CD4-positive, alpha-beta T cell treated with Interleukin-6 for 4 hours (primary cell): ENCODE results near the gene HIF1A.
A peak's percentile ranks its signal among the peaks of the same experiment; 100 is the strongest.
"Not testable (repeated sequence)": the region's sequence is repeated elsewhere in the genome, so short reads cannot be mapped to it uniquely, and the experiment has no call there.

Source experiments
- DNase-seq: peaks from one replicate; pipeline ENCODE4 v3.0.0-alpha.2; 2020; ENCODE audit warnings: mixed read lengths

The HIF1A gene

DNA sequence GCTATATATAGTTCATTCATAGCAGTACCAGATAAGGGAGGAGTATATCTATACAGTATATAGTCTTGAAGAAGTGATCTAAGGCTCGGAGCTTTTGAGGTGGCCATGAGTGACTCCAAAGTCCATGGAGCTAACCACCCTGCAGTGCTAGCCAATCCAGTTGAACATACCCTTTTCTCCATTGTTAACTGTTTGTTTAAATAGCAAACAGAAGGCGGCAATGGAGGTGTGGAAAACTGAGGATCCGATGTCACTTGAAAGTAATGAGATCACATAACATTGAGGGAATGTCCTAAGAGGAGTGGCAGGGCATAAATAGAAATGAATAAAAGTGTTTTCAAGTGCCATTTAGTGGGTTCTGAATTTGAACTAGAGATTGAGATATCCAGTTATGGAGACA, 54.6 kb downstream of the HIF1A start:
- no peak for DNase-seq

DNA sequence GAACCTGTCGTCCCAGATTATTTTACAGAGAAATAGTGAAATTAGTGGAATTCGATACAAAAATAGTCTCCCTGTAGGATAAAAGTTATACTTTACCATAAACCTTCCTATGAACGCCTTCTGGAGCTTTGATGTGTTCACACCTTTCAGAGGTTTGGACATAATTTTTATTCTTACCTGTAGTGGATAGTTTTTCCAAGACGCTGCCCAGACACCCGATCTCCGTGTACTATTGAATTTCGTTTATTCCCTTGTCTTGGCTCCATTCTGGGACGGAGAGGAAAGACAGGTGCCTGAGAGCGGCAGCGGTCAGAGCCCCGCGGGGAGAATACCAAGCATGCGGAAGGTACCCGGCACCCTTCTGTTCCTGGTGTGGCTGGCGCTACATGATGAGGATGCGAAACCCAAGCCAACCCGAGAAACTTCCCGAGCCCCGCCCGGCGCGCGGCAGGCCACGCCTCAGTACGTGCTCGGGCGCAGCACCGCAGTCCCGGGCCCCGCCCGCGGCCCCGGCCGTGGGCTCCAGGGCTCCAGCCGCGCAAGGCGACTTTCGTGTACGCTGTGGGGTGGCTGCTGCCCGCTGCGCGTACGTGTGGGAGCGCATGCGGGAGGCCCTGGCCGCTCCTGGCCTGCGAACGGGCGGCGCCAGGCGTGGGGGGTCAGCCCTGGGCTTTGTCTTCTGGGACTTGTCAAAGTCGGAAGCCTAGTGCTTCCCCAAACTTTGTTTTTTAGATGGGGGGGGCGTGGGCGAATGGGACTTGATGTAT, 55.6 kb downstream of the HIF1A start:
- DNase-seq, result peak; percentile 84

DNA sequence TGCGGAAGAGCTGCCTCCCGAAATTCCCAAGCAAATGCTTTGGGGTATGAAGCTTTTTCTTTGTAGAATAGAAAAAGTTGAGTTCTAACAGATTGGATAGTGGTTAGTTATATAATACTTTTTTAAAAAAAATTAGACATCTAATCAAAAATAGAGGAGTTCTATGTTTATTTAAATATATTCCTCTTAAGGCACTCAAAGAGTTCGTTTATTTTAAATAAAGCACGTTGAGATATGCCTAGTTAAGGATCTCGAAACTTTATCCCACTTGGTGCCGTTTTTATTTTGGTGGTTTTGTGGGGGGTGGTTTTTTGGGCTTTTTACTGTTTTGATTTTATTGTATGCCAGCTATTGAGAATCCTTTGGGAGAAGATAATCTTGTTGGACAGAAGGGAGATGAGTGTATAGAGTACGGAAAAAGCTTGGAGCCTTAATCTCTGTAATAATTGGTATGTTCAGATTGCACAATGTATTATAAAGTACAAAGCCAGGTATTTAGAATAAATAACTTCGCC, 56.2 kb downstream of the HIF1A start:
- no peak for DNase-seq

DNA sequence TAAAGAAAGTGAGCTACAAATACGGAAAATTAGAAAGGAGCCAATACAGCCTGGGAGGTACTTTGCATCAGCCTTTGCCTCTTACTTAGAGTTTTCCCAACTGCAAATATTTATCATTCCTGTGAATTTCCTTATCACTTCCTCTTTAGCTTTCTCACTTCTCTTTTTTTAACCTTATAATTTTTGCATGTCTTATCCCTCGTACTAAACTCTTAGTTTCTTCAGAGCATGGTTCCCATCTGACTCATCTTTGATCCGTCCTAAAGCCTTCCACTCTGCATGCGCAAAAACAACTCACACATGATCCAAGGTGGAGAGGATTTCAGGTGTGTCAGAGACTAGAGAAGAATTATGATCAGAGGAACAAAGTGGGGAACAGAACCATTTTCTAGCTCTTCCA, 57.3 kb downstream of the HIF1A start:
- DNase-seq, result no peak

DNA sequence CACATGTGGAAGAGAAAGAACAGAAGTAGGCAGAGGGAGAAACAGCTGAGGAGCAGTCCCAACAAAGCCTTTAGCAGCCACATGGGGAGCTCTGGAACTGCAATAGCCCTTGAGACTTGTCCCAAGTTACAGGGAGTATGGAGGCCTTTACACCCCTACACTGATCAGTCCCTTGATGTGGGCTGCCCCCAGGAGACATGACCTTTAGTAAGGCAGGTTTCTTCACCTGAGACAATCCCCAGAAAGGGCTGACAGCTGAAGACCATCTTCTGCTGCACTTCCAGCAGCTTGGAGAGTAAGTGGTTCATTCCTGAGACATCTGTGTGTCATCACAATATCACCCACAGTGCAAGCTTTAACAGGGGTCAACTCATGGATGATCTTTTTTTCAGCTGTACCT, 58.3 kb downstream of the HIF1A start:
- no peak for DNase-seq

DNA sequence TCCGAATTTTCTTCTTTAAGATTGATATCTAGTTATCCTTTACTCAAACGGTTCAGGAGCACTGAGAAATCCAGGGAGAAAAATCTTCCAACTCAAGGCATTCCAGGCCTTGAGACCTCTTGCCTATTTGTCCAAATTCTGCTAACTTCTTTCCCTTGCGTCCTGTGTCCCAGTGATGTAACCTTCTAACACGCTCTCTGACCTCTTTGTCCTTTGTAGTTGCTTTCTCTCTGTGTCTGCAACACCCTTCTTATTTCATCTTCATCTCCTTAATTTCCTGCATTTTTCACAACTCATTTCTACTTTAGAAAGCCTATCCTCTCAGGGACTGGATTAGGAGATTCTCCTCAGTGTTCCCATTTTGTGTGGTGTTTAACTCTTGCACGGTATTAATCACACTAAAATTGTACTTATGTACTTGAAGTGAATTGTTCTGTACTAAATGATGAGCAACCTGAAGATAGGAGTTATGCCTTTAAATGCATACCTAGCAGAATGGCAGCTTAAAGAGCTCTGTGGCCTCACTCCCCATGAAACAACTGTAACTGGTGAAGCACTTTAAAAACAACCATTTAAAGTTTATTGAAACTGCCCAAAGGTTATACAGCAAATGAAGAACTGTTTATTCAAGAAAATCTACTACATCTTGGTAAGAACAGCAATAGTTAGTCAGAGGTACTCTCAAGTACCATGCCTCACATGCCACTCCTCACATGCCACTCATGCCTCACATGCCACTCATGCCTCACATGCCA, 59.5 kb downstream of the HIF1A start:
- DNase-seq, result no peak

DNA sequence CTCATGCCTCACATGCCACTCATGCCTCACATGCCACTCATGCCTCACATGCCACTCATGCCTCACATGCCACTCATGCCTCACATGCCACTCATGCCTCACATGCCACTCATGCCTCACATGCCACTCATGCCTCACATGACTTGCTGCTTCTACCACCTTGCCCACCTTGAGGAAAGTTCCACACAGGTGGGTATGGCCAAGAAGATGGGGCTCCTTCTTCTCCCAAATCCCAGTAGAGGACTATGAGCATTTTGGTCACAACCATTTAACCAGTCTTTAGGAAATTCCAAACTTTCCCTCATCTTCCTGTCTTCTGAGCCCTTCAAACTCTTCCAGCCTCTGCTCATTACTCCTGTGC, 60.0 kb downstream of the HIF1A start:
- DNase-seq, result not testable (repeated sequence)

DNA sequence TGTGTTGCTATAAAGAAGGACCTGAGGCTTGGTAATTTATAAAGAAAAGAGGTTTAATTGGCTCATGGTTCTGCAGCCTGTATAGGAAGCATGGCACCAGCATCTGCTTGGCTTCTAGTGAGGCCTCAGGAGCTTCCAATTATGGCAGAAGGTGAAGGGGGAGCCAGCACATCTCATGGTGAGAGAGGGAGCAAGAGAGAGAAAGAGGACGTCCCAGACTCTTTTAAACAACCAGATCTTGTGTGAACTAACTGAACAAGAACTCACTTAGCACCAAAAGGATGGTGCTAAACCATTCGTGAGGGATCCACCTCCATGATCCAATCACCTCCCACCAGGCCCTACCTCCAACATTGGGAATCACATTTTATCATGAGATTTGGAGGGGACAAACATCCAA, 60.8 kb downstream of the HIF1A start:
- no peak for DNase-seq

DNA sequence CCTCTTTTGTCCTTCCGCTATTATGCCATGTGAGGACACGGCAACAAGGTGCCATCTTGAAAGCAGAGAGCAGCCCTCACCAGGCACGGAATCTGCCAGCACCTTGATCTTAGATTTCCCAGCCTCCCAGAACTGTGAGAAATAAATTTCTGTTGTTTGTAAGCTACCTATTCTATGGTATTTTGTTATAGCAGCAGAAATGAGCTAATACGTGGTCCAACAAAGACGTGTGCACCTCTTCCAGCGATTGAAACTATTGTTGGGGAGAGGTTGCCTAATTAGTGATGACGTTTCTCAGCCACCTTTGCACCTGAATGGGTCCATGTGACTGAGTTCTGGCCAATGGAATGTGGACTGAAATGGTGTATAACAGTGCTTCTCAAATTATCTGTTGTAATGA, 64.6 kb downstream of the HIF1A start:
- no peak for DNase-seq

DNA sequence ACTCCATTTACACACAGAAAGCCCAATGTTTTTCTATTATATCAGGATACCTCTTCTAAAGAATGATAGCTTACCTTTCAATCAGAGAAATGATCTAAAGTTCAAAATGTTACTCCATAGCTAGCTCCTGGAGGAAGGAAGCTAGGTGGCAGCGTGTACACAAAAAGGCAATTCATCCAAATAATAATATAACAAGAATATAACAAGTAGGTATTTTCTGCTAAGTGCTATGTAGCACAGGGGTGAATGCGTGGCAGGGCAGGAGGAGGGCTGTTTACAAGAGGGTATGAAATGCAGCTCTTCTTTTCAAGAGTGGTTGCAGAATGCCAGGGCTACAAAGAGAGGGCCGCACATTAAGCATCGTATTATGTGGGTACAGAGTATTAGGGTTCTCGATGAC, 66.2 kb downstream of the HIF1A start:
- peak; percentile 22 for DNase-seq

DNA sequence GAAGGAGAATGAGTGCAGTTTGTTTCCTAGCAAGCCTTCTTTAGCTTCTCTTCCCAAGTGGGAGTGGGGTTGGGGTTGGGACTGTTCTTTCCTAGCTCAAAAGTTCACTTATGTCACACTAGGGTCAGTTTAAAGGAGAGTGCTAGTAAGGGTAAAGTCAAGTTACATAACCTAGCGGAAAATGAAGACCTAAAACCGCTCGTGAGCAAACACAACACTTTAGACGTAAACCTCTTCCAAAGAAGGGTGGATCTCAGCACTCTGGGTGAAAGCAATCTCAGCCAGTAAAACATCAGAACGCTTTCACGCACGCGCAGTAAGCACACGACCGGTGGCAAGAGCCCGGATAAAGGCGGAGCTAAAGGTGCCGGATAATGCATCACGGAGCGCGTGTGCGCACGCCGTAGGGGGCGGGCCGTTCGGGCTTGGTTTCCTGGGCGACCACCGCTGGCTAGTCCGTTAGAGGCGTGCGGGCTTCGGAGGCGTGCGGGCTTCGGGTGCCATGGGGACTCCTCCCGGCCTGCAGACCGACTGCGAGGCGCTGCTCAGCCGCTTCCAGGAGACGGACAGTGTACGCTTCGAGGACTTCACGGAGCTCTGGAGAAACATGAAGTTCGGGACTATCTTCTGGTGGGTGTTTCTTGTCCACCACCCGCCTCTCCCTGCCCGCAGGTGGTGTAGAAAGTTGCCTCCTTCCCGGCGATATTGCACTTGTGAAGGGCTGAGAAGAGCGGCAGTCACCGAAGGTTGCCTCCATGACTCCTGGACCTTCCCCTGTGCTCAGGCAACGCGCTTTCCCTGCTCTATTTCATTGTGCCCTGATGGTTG, 66.9 kb downstream of the HIF1A start, which contains the start of gene SNAPC1:
SNAPC1 (plus strand) TSS at position 462 of the 828 bp plus-strand sequence; CDS start at position 503, 41 bp downstream.
- peak; percentile 99 for DNase-seq

DNA sequence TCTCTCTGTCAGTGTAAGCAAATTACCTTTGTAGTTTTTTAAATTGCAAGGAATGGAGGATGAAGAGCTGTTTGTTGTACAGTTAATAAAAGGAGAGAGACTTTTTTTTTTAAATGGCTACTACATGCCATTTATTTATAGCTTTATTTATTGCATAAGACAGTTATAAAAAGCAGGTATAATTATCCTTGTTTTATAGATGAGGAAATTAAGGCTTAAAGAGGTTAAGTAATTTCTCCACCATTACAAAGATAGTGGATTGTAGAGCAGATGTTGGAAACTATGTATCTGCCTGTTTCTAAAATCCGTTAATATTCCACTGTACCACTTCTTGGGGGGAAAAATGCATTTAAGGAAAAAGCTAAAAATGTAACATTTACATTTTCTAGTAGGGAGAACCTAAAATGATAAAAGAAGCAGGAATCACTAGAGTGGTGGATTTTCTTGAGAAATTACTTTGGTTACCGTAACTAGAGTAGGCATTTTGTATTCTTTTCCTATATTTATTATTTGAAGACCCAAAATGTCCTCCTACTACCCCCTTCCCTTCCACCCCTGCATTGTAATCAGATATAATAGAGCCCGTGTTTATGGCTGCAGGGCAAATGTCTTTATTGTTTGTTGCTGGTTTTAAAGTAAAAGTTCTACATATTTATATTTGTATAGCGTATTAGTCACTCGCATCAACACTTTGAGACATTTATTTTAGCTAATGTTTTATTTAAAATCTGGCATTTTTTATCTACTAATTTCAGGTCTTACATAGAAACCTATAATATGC, 69.2 kb downstream of the HIF1A start:
- DNase-seq, result no peak

DNA sequence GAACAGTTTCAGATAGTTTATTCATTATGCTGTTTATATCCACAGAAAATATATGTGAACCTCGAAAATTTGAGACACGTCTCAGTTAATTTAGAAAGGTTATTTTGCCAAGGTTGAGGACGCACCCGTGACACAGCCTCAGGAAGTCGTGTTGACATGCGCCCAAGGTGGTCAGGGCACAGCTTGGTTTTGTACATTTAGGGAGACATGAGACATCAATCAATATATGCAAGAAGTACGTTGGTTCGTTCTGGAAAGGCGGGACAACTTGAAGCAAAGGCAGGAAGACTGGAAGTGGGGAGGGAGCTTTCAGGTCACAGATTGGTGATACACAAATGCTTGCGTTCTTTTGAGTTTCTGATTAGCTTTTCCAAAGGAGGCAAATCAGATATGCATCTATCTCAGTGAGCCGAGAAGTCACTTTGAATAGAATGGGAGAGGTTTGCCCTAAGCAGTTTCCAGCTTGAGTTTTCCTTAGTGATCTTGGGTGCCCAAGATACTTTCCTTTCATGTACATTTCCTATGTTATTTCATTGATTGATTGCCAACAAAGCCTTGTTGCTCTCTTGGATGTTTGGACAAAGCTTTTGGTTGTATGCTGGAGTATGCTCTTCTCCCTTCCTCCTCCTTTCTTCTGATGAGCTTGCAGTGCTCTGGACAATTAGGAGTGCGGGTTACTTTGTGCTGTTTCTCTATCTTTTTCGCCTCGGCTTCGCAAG, 70.1 kb downstream of the HIF1A start:
- no peak for DNase-seq

DNA sequence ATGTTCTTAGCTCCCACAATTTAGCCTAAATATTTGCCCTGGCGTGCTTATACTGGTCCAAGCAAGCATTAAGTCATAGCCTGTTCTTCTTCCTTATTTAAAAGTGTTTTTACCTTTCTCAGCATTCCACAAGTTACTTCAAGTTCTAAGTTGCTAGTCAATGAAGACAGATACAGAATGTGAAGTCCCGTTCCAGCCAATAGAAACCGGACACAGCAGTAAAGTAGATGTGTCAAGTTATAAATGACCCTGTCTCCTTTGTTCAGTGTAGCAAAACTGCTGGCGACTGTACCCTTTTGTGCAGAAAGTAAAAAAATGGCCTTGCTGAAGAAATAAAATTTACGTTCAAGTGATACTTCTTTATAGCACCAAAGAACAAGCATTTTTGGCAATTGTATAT, 70.8 kb downstream of the HIF1A start:
- DNase-seq, result no peak

DNA sequence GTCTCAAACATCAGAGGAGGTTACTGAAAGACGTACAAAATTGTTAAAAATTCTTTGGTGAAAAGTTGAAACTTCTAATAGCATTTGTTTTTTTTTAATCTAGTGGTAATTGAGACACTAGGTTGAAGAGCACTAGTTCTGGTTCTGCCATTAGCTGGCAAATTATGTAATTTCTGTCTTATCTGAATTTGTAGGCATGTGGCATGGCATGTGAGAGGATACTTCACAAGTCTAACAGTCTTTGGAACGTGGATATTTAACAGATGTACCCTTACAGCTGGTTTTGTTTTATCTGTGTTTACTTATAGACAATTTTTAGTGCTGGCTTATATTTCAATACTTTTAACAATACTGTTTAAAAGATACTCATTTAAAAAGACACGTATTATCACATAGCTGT, 72.9 kb downstream of the HIF1A start:
- no peak for DNase-seq

DNA sequence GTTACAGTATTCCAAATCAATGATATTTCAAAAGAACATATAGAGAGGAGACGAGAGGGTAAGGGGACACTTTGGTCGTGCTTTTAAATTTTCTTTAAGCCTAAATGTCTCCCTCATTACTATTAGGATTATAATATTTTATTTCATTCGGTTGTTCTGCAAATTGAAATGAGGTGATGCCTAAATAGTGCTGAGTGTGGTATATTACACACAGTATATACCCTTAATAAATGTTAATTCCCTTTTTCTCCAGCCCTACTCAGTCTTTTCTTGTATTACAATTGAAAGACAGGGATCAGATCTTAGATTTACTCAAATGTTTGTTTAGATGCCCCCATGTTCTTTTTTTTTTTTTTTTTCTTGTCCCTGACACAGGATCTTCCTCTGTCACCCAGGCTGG, 74.6 kb downstream of the HIF1A start:
- DNase-seq, result no peak

DNA sequence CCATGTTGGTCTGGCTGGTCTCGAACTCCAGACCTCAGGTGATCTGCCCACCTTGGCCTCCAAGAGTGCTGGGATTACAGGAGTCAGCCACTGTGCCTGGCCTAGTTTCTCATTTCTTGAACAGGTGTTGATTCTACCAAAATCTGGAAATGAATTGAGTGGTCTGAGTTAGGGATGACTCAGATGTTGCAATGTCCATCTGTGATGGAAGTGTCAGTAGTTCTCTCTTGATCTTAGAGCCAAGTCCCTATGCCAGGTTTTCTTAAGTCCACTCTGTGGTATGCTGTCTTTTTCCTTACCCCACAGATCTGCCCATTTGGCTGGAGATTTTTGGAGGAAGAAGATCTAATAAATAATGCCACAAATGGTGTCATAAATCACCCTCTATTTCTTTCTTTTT, 79.5 kb downstream of the HIF1A start:
- DNase-seq, result no peak

DNA sequence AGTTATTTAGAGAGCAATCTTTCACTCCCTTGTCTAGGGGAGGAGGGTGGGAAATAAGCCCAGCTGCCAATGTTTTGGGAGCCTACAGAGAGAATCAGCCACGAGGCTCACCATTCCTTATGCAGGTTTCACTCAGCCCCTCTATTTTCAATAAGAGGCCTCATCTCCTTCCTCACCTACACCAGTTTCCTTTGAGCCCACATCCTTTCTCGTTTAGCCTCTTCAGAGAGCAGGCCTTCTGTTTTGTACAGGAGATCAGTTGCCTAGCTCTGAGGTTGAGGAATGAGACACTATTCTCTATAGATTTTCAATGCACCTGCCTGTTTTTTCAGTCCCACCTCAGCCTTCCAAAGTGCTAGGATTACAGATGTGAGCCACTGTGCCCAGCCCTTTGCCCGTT, 84.8 kb downstream of the HIF1A start:
- DNase-seq, result peak; percentile 25

DNA sequence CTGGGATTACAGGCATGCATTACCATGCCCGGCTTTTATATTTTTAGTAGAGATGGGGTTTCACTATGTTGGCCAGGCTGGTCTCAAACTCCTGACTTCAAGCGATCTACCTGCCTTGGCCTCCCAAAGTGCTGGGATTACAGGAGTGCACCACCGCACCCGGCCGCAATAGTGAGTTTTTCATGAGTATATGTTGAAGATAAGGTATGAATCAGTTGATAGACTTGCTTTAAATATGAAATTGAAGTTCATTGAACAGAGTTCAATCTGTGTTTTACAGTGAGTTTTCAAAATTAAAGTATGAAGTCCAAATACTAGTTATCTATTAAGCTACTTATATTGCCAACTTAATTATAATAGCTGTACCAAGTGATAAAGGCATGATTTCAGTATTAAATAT, 102.0 kb downstream of the HIF1A start:
- no peak for DNase-seq
